ENCODE results near the gene SELPLG.

- no peak for TF ChIP-seq CTCF (conservative IDR thresholded peaks at IDR 0.05 in 1 of 2, IDR thresholded peaks at IDR 0.05 in 1 of 2; ENCODE audit: extremely low read depth in 1 of 2, insufficient read depth in 1 of 2, low read depth in 1 of 2, low read length in 2 of 2)
- TF ChIP-seq EZH2 (IDR thresholded peaks at IDR 0.05; ENCODE audit: borderline replicate concordance, low read length): no peak
Observed at GRCh38 chr12:108633081-108633533, 587 bp downstream of the SELPLG start.

Data from mammary epithelial cell (primary cell).